GM12878 (cell line): ENCODE results near the gene GPBP1. TPM values are rescaled to one million over a fixed set of nuclear protein-coding genes. Genes with fewer than 3 reads are reported as not detected.

Source experiments
- ATAC-seq: fragments of 200-7000 bp; cut with Tn5 transposase; 3 replicates; pipeline ENCODE4 v1.9.1; 2020; ENCODE audit warnings: mild to moderate bottlenecking, moderate library complexity
- BruUV-seq: library from RNA; stranded (reverse); fragments of 400-500 nt; replicated peaks from 2 replicates; lab custom pipeline; 2021; lab: Mats Ljungman, UMichigan
- CTCF ChIA-PET: fragments of 300-600 bp; sonication (Branson Sonifier 250); formaldehyde crosslinking; extraction: SDS; loops from one replicate; lab custom pipeline; 2021; ENCODE audit warnings: inconsistent platforms; lab: Yijun Ruan, JAX
- POLR2A ChIA-PET: fragments of 350-600 bp; formaldehyde crosslinking; extraction: SDS; loops from one replicate; lab custom pipeline; 2021; ENCODE audit warnings: inconsistent platforms; lab: Charles Lee
- RAD21 ChIA-PET: fragments of 300-600 bp; sonication (Branson Sonifier 250); formaldehyde crosslinking; loops from one replicate; lab custom pipeline; 2023; ENCODE audit warnings: antibody characterized with exemption; ENCODE audit not compliant: unreplicated experiment; lab: Charles Lee
- SMC1A ChIA-PET: fragments of 300-600 bp; sonication (Branson Sonifier 250); formaldehyde crosslinking; loops from one replicate; lab custom pipeline; 2023; ENCODE audit not compliant: unreplicated experiment, uncharacterized antibody; lab: Charles Lee
- DNase-seq: peaks from one replicate; pipeline ENCODE4 v3.0.0-alpha.2; 2011; ENCODE audit warnings: low read depth, low spot score
- FAIRE-seq: peaks from 3 replicates; lab custom pipeline; 2011; peaks lifted over from hg19 to GRCh38; lab: Jason Lieb, UNC
- H2AFZ ChIP-seq: 2 replicates; pipeline ENCODE4 v1.6.0; 2011; ENCODE audit warnings: low read depth, low read length, control low read depth; ENCODE audit not compliant: control insufficient read depth
- H3K27ac ChIP-seq: 2 replicates; pipeline ENCODE4 v1.5.1; 2011; ENCODE audit warnings: control low read depth; ENCODE audit not compliant: control insufficient read depth, insufficient read depth
- H3K27me3 ChIP-seq, 2 experiments: replicated peaks in 1 of 2; 2 replicates each; pipeline versions ENCODE4 v1.6.0 to v1.6.1; 2011; ENCODE audit warnings: low read length in 1 of 2; ENCODE audit not compliant: control insufficient read depth in 2 of 2, insufficient read depth in 2 of 2
- H3K36me3 ChIP-seq, 2 experiments: 2 replicates each; pipeline ENCODE4 v1.5.1; 2011; ENCODE audit warnings: low read length in 1 of 2; ENCODE audit not compliant: control insufficient read depth in 2 of 2, insufficient read depth in 2 of 2
- H3K4me1 ChIP-seq: 2 replicates; pipeline ENCODE4 v1.6.1; 2011; ENCODE audit warnings: mild to moderate bottlenecking, low read length, moderate library complexity, mixed read lengths; ENCODE audit not compliant: control insufficient read depth, insufficient read depth
- H3K4me2 ChIP-seq: 2 replicates; pipeline ENCODE4 v1.6.0; 2011; ENCODE audit warnings: control low read depth; ENCODE audit not compliant: control insufficient read depth, insufficient read depth
- H3K4me3 ChIP-seq: fragments of 200-600 bp; sonication (generic); 2 replicates; pipeline ENCODE4 v1.5.1; 2016
- H3K79me2 ChIP-seq: 2 replicates; pipeline ENCODE4 v1.6.0; 2011; ENCODE audit warnings: low read length; ENCODE audit not compliant: control insufficient read depth, insufficient read depth
- H3K9ac ChIP-seq: 2 replicates; pipeline ENCODE4 v1.8.0; 2011; ENCODE audit warnings: low read length, control low read depth, mixed read lengths; ENCODE audit not compliant: control insufficient read depth, insufficient read depth
- H3K9me3 ChIP-seq: replicated peaks from 3 replicates; pipeline ENCODE4 v1.5.1; 2011; ENCODE audit warnings: mild to moderate bottlenecking, low read length; ENCODE audit not compliant: control insufficient read depth, insufficient read depth
- H4K20me1 ChIP-seq: 2 replicates; pipeline ENCODE4 v1.6.0; 2011; ENCODE audit not compliant: control insufficient read depth, insufficient read depth
- ASH2L ChIP-seq: fragments of 300-600, 200-600 bp; sonication (generic); IDR thresholded peaks from 2 replicates; pipeline ENCODE4 v1.6.1; 2017; ENCODE audit warnings: low read depth, mild to moderate bottlenecking, borderline replicate concordance
- CREB1 ChIP-seq: IDR thresholded peaks from 2 replicates; pipeline ENCODE4 v1.6.1; 2012; ENCODE audit warnings: low read depth, mild to moderate bottlenecking, inconsistent platforms
- FOXM1 ChIP-seq: IDR thresholded peaks from 2 replicates; pipeline ENCODE4 v1.6.1; 2012; ENCODE audit warnings: low read depth, mild to moderate bottlenecking, inconsistent platforms, low read length, moderate library complexity
- HSF1 ChIP-seq: fragments of 150-350 bp; IDR thresholded peaks from 2 replicates; pipeline ENCODE4 v1.6.1; 2014; ENCODE audit warnings: mild to moderate bottlenecking, low read depth, low read length
- IKZF1 ChIP-seq: fragments of 450-650 bp; conservative IDR thresholded peaks from 2 replicates; pipeline ENCODE4 v1.6.1; 2017; ENCODE audit warnings: antibody characterized with exemption, mild to moderate bottlenecking
- IKZF2 ChIP-seq, 2 experiments: fragments of 450-650 bp; IDR thresholded peaks; 2 replicates each; pipeline ENCODE4 v1.6.1; 2017; ENCODE audit warnings: mild to moderate bottlenecking in 2 of 2, moderate library complexity in 2 of 2
- MXI1 ChIP-seq: fragments of 150-350 bp; IDR thresholded peaks from 2 replicates; pipeline ENCODE4 v1.6.1; 2011; ENCODE audit warnings: low read depth, mild to moderate bottlenecking, inconsistent platforms, low read length, improper control_type of control experiment
- NFIC ChIP-seq: IDR thresholded peaks from 2 replicates; pipeline ENCODE4 v1.6.1; 2012; ENCODE audit warnings: low read depth, mild to moderate bottlenecking, inconsistent platforms, low read length, moderate library complexity
- PAX5 ChIP-seq: IDR thresholded peaks from 2 replicates; pipeline ENCODE4 v1.6.1; 2011; ENCODE audit warnings: low read depth, low read length, borderline replicate concordance
- PKNOX1 ChIP-seq: fragments of 450-650 bp; IDR thresholded peaks from 2 replicates; pipeline ENCODE4 v1.6.1; 2016; ENCODE audit warnings: mild to moderate bottlenecking
- SREBF1 ChIP-seq: IDR thresholded peaks from 2 replicates; pipeline ENCODE4 v1.6.1; 2012; ENCODE audit warnings: mild to moderate bottlenecking, low read length
- SRF ChIP-seq, 2 experiments: IDR thresholded peaks; 2 replicates each; pipeline ENCODE4 v1.6.1; 2011; ENCODE audit warnings: low read depth in 2 of 2, low read length in 2 of 2, mild to moderate bottlenecking in 1 of 2, moderate library complexity in 1 of 2
- TCF12 ChIP-seq: IDR thresholded peaks from 2 replicates; pipeline ENCODE4 v1.6.1; 2011; ENCODE audit warnings: low read depth, mild to moderate bottlenecking, low read length
- YY1 ChIP-seq: IDR thresholded peaks from 2 replicates; pipeline ENCODE4 v1.6.1; 2011; ENCODE audit warnings: low read depth, mild to moderate bottlenecking, low read length
- ZBTB4 ChIP-seq: fragments of 450-650 bp; formaldehyde crosslinking; IDR thresholded peaks from 2 replicates; pipeline ENCODE4 v1.4.0; 2022; ENCODE audit warnings: mild to moderate bottlenecking, moderate library complexity
- ZNF24 ChIP-seq: fragments of 450-650 bp; IDR thresholded peaks from 2 replicates; pipeline ENCODE4 v1.6.1; 2017; ENCODE audit warnings: antibody characterized with exemption, mild to moderate bottlenecking
- WGBS: methylation state at CpG from one replicate; pipeline ENCODE4 v1.1.6; 2016; ENCODE audit warnings: low lambda C conversion rate; ENCODE audit not compliant: insufficient replicate concordance, insufficient coverage; ENCODE audit errors: missing lambda C conversion rate; 5-methylcytosine and 5-hydroxymethylcytosine counted together
- in situ Hi-C: fragments of 300-500 bp; cut with MboI; formaldehyde crosslinking; loops from 9 replicates; pipeline ENCODE4 v1.14.3; 2018; ENCODE audit warnings: mixed read lengths
- intact Hi-C: fragments of 100-400 bp; cut with micrococcal nuclease; formaldehyde crosslinking; loops from one replicate; pipeline ENCODE4 v1.14.2; 2022; ENCODE audit not compliant: unreplicated experiment
- polyA plus RNA-seq, 11 experiments: library from polyadenylated mRNA; depleted of rRNA in 4 of 11; unstranded in 6 of 11; stranded (reverse) in 5 of 11; fragments of >200 nt; fragmentation: Nextera tagmentation in 4 of 11; fragmentation: Illumina TruSeq in 1 of 11; extraction: Ambion mirVana in 4 of 11; extraction: Trizol in 1 of 11; gene quantifications; 1 replicate in 1 of 11; 2 replicates in 10 of 11; pipeline versions ENCODE4 v1.2.1 to v1.2.3, GENCODE V29; 2011 to 2016; ENCODE audit warnings: inconsistent platforms in 2 of 11, missing spikeins in 2 of 11, low read depth in 1 of 11
- total RNA-seq, 4 experiments: library from RNA; depleted of rRNA in 3 of 4; stranded (reverse); fragments of >200 nt in 3 of 4; fragmentation: Illumina TruSeq in 1 of 4; extraction: Trizol in 1 of 4; gene quantifications; 2 replicates each; pipeline versions ENCODE4 v1.2.1 to v1.2.3, GENCODE V29; 2013 to 2021

GPBP1 gene
- total and polyA plus RNA-seq, 10 of the 15 experiments (the other 5 are each of a cell fraction or from before 2014, with no cell fraction given), result 27.0 to 96.2 (median 55.4) TPM

GRCh38 chr5:57175551-57176309, 1.9 kb downstream of the GPBP1 start:
- CTCF ChIA-PET, result interaction anchor here (0.8 to 2.5 kb wide), 5 partner anchors 11 to 265 kb away, joined by 4 to 16 read pairs (median 6); no protein-coding TSS in a partner anchor
- Histone ChIP-seq H3K4me2 (peak overlapping the region; percentile 77), H3K36me3 (peaks cover 0 to 5% of the 10 kb centered on the region in 2 experiments; a peak in 2 of 4 replicates), H2AFZ (no peak overlapping the region), H4K20me1 (peaks cover 7% of the 10 kb centered on the region), H3K4me3 (peak overlapping the region; percentile 87), H3K79me2 (peaks cover 72% of the 10 kb centered on the region), H3K9me3 (no peaks in the 10 kb centered on the region), H3K4me1 (peaks cover 2% of the 10 kb centered on the region; the same call in 1 of the 2 replicates), H3K27ac (peak overlapping the region; percentile 99), H3K27me3 (no peaks in the 10 kb centered on the region), H3K9ac (peak overlapping the region; percentile 99)
- DNase-seq (no peak), FAIRE-seq (no peak), ATAC-seq (peak; percentile 20)
- RAD21 ChIA-PET, result interaction anchor here (0.8 to 2.4 kb wide), 6 partner anchors 12 to 266 kb away, joined by 3 to 10 read pairs (median 5); partner anchors contain the start of gene SETD9
- TSS peak; percentile 45 for BruUV-seq
- in situ Hi-C loops (loop anchor here (10.0 to 25.0 kb wide), 2 partner anchors 1181 to 1863 kb away; partner anchors contain the start of genes DHX29, IL6ST and MTREX), intact Hi-C loops (loop anchor here (1.0 kb wide), 1 partner anchor 46 kb away; no protein-coding TSS in a partner anchor)
- SMC1A ChIA-PET, result interaction anchor here (0.9 to 6.8 kb wide), 12 partner anchors 13 to 1186 kb away, joined by 3 to 48 read pairs (median 6); no protein-coding TSS in a partner anchor
- POLR2A ChIA-PET, result interaction anchor here (1.0 to 2.8 kb wide), 6 partner anchors 13 to 265 kb away, joined by 3 to 23 read pairs (median 5); no protein-coding TSS in a partner anchor
- WGBS, result under 1% methylated on average over 11 of the region's 11 CpGs
- TF ChIP-seq IKZF2 (IDR thresholded peaks at IDR 0.05) (peak; percentile 54 to 63), IKZF1 (peak; percentile 18; the same call in 1 of the 2 replicates), NFIC (peak; percentile 69), MXI1 (peak; percentile 54; the same call in 1 of the 2 replicates), SRF (IDR thresholded peaks at IDR 0.05; ENCODE audit: low read depth in 2 of 2, low read length in 2 of 2) (no peak), CREB1 (no peak), ASH2L (peak; percentile 74; the same call in 1 of the 2 replicates), SREBF1 (no peak), ZNF24 (peak; percentile 69; the same call in 1 of the 2 replicates), TCF12 (peak; percentile 63; the same call in 1 of the 2 replicates), FOXM1 (peak; percentile 78; the same call in 1 of the 2 replicates), PAX5 (peak; percentile 46; the same call in 1 of the 2 replicates), YY1 (no peak; the same call in 1 of the 2 replicates), PKNOX1 (peak; percentile 29; the same call in 1 of the 2 replicates), HSF1 (no peak), ZBTB4 (CRISPR knock-in tag) (no peak)
